IMR-90 (cell line): Measurements from ENCODE around the gene ACTR5.

Experiments used
- BHLHE40 ChIP-seq: fragments of 150-350 bp; IDR thresholded peaks from 2 replicates; pipeline ENCODE4 v1.6.1; 2016; ENCODE audit warnings: mild to moderate bottlenecking, low read depth, low read length
- CEBPB ChIP-seq: IDR thresholded peaks from 2 replicates; pipeline ENCODE4 v1.6.1; 2012; ENCODE audit warnings: low read depth, low read length, improper control_type of control experiment
- CHD1 ChIP-seq: IDR thresholded peaks from 2 replicates; pipeline ENCODE4 v1.6.1; 2012; ENCODE audit warnings: low read depth, low read length, improper control_type of control experiment
- CTCF ChIP-seq: conservative IDR thresholded peaks from 2 replicates; pipeline ENCODE4 v1.5.1; 2012; ENCODE audit warnings: mild to moderate bottlenecking, low read depth, low read length, improper control_type of control experiment
- ELK1 ChIP-seq: fragments of 150-350 bp; IDR thresholded peaks from 2 replicates; pipeline ENCODE4 v1.6.1; 2016; ENCODE audit warnings: low read depth, mild to moderate bottlenecking, low read length, moderate library complexity, borderline replicate concordance
- FOS ChIP-seq: fragments of 150-350 bp; IDR thresholded peaks from 2 replicates; pipeline ENCODE4 v1.6.1; 2016; ENCODE audit warnings: low read depth, low read length
- MAFK ChIP-seq: IDR thresholded peaks from 2 replicates; pipeline ENCODE4 v1.6.1; 2012; ENCODE audit warnings: low read depth, low read length, improper control_type of control experiment
- MAZ ChIP-seq: IDR thresholded peaks from 2 replicates; pipeline ENCODE4 v1.6.1; 2012; ENCODE audit warnings: low read depth, mild to moderate bottlenecking, low read length, improper control_type of control experiment, moderate library complexity, borderline replicate concordance
- MXI1 ChIP-seq: IDR thresholded peaks from 2 replicates; pipeline ENCODE4 v1.6.1; 2012; ENCODE audit warnings: low read depth, mild to moderate bottlenecking, low read length, moderate library complexity, borderline replicate concordance
- POLR2A ChIP-seq: IDR thresholded peaks from 2 replicates; pipeline ENCODE4 v1.6.1; 2012; ENCODE audit warnings: mild to moderate bottlenecking, low read depth, low read length
- RAD21 ChIP-seq: IDR thresholded peaks from 2 replicates; pipeline ENCODE4 v1.6.1; 2012; ENCODE audit warnings: low read length, improper control_type of control experiment
- RCOR1 ChIP-seq: IDR thresholded peaks from 2 replicates; pipeline ENCODE4 v1.6.1; 2012; ENCODE audit warnings: mild to moderate bottlenecking, low read length, improper control_type of control experiment; ENCODE audit not compliant: insufficient replicate concordance
- RFX5 ChIP-seq: IDR thresholded peaks from 2 replicates; pipeline ENCODE4 v1.8.0; 2012; ENCODE audit warnings: low read depth, mild to moderate bottlenecking, low read length, moderate library complexity

DNA sequence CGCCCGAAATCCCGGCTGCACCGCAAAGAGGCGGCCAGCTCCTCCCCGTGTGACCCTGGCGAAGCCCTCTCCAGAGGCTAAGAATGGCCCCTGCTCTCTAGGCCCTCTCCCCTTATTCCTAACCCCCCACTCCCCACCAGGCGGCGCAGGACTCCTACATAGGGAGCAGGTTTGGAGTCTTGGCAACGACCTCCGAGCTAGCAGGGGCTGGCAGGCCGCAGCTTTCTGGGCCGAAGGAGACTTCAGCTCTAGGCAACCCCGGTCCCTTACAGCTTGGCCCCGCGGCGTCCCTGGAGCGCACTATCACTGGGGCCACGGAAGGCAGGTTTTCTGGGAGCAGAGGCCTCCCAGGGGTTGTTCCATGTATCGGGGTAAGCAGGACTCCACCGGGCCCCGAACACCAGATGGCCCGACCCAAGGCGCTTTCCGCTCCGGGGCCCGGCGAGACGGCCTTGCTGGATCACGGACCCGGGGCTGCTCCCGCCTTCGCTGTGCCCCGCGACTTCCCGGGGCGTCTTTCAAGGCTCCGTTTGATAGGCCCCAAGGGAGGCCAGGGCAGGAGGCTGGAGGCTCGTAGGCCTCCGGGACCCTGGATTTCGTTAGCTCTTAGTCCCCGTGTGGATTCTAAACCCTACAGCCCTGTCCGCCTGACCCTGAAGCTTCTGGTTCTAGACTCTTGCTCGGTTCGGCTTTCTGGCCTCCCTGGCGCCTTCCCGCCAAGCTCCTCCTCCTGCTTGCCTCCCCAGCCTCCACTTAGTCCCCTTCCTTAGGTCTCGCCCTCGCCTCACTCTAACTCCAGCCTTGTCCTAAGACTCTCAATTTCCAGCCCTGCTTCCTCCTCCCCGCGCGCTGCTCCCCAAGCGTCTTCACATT lies 22.1 kb upstream of the ACTR5 start:
- TF ChIP-seq POLR2A (no peak), CTCF (peak; percentile 34; the same call in 1 of the 2 replicates), CEBPB (no peak), FOS (no peak), ELK1 (no peak), MAFK (no peak), MXI1 (no peak), RAD21 (peak; percentile 35; the same call in 1 of the 2 replicates), RFX5 (no peak), MAZ (no peak), CHD1 (no peak), RCOR1 (no peak), BHLHE40 (no peak)
